Ovary (tissue), 9 donors: Measurements from ENCODE around the gene GSKIP. TPM values are rescaled to one million over a fixed set of nuclear protein-coding genes. Genes with fewer than 3 reads are reported as not detected.

Experiments
- DNase-seq, 5 donors: peaks; one replicate each; pipeline ENCODE4 v3.0.0-alpha.2; 2019 to 2020
- H3K27ac ChIP-seq, 2 donors: fragments of 200-600 bp; one replicate each; pipeline versions ENCODE4 v1.5.1 to v1.8.0; 2019 to 2022
- H3K27me3 ChIP-seq: fragments of 200-600 bp; one replicate; pipeline ENCODE4 v1.8.0; 2022
- H3K36me3 ChIP-seq: fragments of 200-600 bp; sonication (generic); one replicate; pipeline ENCODE4 v1.5.1; 2019
- H3K4me1 ChIP-seq: one replicate; pipeline ENCODE4 v1.8.1; 2013; ENCODE audit warnings: mild to moderate bottlenecking, moderate library complexity; ENCODE audit not compliant: insufficient read depth
- H3K4me3 ChIP-seq: fragments of 200-600 bp; sonication (generic); one replicate; pipeline ENCODE4 v1.5.1; 2017
- H3K9me3 ChIP-seq, 2 donors: fragments of 200-600 bp in 1 of 2; sonication (generic) in 1 of 2; one replicate each; pipeline versions ENCODE4 v1.5.1 to v1.8.1; 2013 to 2019; ENCODE audit warnings: mild to moderate bottlenecking in 1 of 2, moderate library complexity in 1 of 2
- CTCF ChIP-seq, 3 donors: fragments of 450-650 bp in 2 of 3; fragments of 200-600 bp in 1 of 3; IDR thresholded peaks; one replicate each; pipeline versions ENCODE4 v1.5.1 to v1.8.0; 2016 to 2022; ENCODE audit warnings: antibody characterized with exemption in 3 of 3, mild to moderate bottlenecking in 1 of 3
- EP300 ChIP-seq: sonication (generic); formaldehyde crosslinking; IDR thresholded peaks from one replicate; pipeline ENCODE4 v1.6.1; 2017; ENCODE audit warnings: antibody characterized with exemption
- POLR2A ChIP-seq: fragments of 450-650 bp; IDR thresholded peaks from one replicate; pipeline ENCODE4 v1.6.1; 2017; ENCODE audit warnings: antibody characterized with exemption, mild to moderate bottlenecking, moderate library complexity
- WGBS, 3 donors: extraction: QIAGEN DNeasy Blood & Tissue Kit in 1 of 3; methylation state at CpG; one replicate each; pipeline versions ENCODE4 v1.1.5 to v1.1.7; 2013 to 2017; 5-methylcytosine and 5-hydroxymethylcytosine counted together
- intact Hi-C, 4 donors: fragments of 100-400 bp; cut with DNase I; formaldehyde crosslinking; loops; one replicate each; pipeline versions ENCODE4 v1.11.0 to v1.15.1; 2022 to 2023
- polyA plus RNA-seq, 2 donors: library from polyadenylated mRNA; stranded (reverse); fragments of 200-250 nt in 1 of 2; fragments of 350-450 nt in 1 of 2; fragmentation: Illumina TruSeq in 1 of 2; extraction: RNeasy Lipid Tissue Mini Kit (QIAGEN cat#74804) in 1 of 2; gene quantifications; one replicate each; pipeline ENCODE4 v1.2.3, GENCODE V29; 2013 to 2014
- total RNA-seq, 7 donors: library from RNA; depleted of rRNA in 2 of 7; stranded (reverse); fragments of >200 nt in 2 of 7; fragmentation: NEBNext Ultra II Directional in 3 of 7; extraction: Animal tissue kit (Norgen Biotek cat#: 25700) in 3 of 7; gene quantifications; one replicate each; pipeline versions ENCODE4 v1.1.0 to v1.2.4, GENCODE V29; 2016 to 2023
- donor health status: DM: no; HTN: no; CAD: no; lungs with moderate emphysema.
- donor health status: DM: no; HTN: no; CAD: no.
- donor health status: Bipolar disorder and iron deficiency.
- donor health status: DM: yes; HTN: yes; CAD: no.
- donor health status: DM: no; HTN: no; CAD: no.
- donor health status: DM: yes; HTN: yes; CAD: no.

The GSKIP gene
- total and polyA plus RNA-seq, 9 donors, result 6.3 to 15.4 (median 10.1) TPM

GRCh38 chr14:96405677-96406076 lies 42.4 kb downstream of the GSKIP start:
- H3K27me3 ChIP-seq, result no peaks in the 10 kb centered on the region
- no peaks in the 10 kb centered on the region for H3K36me3 ChIP-seq
- WGBS, 3 donors, result 15 to 46% (median 21%) methylated on average over 1 of the region's 1 CpG
- DNase-seq, result no peak
- H3K4me1 ChIP-seq, result no peaks in the 10 kb centered on the region
- TF ChIP-seq POLR2A, result no peak
- TF ChIP-seq EP300, result no peak
- no peak for TF ChIP-seq CTCF (IDR thresholded peaks at IDR 0.05)
- no peaks in the 10 kb centered on the region for H3K9me3 ChIP-seq
- intact Hi-C loops, result loop anchor here in 1 of 4 donors (5.0 kb wide), 1 partner anchor 318 kb away; no protein-coding TSS in a partner anchor
- no peak overlapping the region for H3K4me3 ChIP-seq
- H3K27ac ChIP-seq, result no peak overlapping the region

GRCh38 chr14:96407935-96408570 lies 44.7 kb downstream of the GSKIP start:
- no peak for TF ChIP-seq EP300
- TF ChIP-seq CTCF (IDR thresholded peaks at IDR 0.05), result no peak
- TF ChIP-seq POLR2A, result no peak
- 59 to 71% (median 59%) methylated on average over 3 of the region's 3 CpGs for WGBS, 3 donors

GRCh38 chr14:96408608-96409007 lies 45.3 kb downstream of the GSKIP start:
- TF ChIP-seq EP300, result no peak
- H3K36me3 ChIP-seq, result no peaks in the 10 kb centered on the region
- H3K27ac ChIP-seq, result no peak overlapping the region
- H3K9me3 ChIP-seq, result no peaks in the 10 kb centered on the region
- no peaks in the 10 kb centered on the region for H3K27me3 ChIP-seq
- intact Hi-C loops, result loop anchor here in 1 of 4 donors (5.0 kb wide), 1 partner anchor 321 kb away; no protein-coding TSS in a partner anchor
- H3K4me3 ChIP-seq, result no peak overlapping the region
- no peak for DNase-seq
- WGBS, 3 donors, result 83 to 88% (median 86%) methylated on average over 12 of the region's 12 CpGs
- no peaks in the 10 kb centered on the region for H3K4me1 ChIP-seq

More at GRCh38 chr14:96407935-96408570, 44.7 kb downstream of the GSKIP start:
- intact Hi-C loops, result loop anchor here in 1 of 4 donors (5.0 kb wide), 1 partner anchor 321 kb away; no protein-coding TSS in a partner anchor
- Histone ChIP-seq H3K9me3 (no peaks in the 10 kb centered on the region), H3K4me3 (no peak overlapping the region), H3K27me3 (no peaks in the 10 kb centered on the region), H3K36me3 (no peaks in the 10 kb centered on the region), H3K27ac (no peak overlapping the region), H3K4me1 (no peaks in the 10 kb centered on the region)
- no peak for DNase-seq

- 48 to 68% (median 49%) methylated on average over 9 of the region's 9 CpGs for WGBS, 3 donors
- H3K9me3 ChIP-seq, result no peaks in the 10 kb centered on the region
These were observed 46.4 kb downstream of the GSKIP start for GRCh38 chr14:96409701-96410100.

More at GRCh38 chr14:96409701-96410100, 46.4 kb downstream of the GSKIP start:
- Histone ChIP-seq H3K27ac (no peak overlapping the region), H3K27me3 (no peaks in the 10 kb centered on the region), H3K4me3 (no peak overlapping the region), H3K4me1 (no peaks in the 10 kb centered on the region), H3K36me3 (no peaks in the 10 kb centered on the region)
- no peak for DNase-seq
- intact Hi-C loops, result loop anchor here in 1 of 4 donors (5.0 kb wide), 1 partner anchor 322 kb away; no protein-coding TSS in a partner anchor
- TF ChIP-seq EP300 (no peak), CTCF (IDR thresholded peaks at IDR 0.05) (no peak), POLR2A (no peak)
